HCT116 (cell line): ENCODE results near the gene TAPT1. TPM values are rescaled to one million over a fixed set of nuclear protein-coding genes. Genes with fewer than 3 reads are reported as not detected.

Experiments used
- ATAC-seq: fragments of 200-7000 bp; cut with Tn5 transposase; 2 replicates; pipeline ENCODE4 v1.9.1; 2020; ENCODE audit warnings: mild to moderate bottlenecking, moderate library complexity
- BruUV-seq: library from RNA; stranded (reverse); fragments of 400-500 nt; replicated peaks from 2 replicates; lab custom pipeline; 2021; lab: Mats Ljungman, UMichigan
- CTCF ChIA-PET: fragments of 300-600 bp; sonication (Branson Sonifier 250); formaldehyde crosslinking; loops from one replicate; lab custom pipeline; 2021; ENCODE audit warnings: antibody characterized with exemption; lab: Charles Lee
- POLR2A ChIA-PET: fragments of 300-600, 350-600 bp; sonication (Branson Sonifier 250); formaldehyde crosslinking; loops from one replicate; lab custom pipeline; 2021; ENCODE audit warnings: antibody characterized with exemption; lab: Charles Lee
- RAD21 ChIA-PET, 2 experiments: fragments of 300-600 bp; sonication (Branson Sonifier 250); formaldehyde crosslinking; loops; one replicate each; lab custom pipeline; 2023; ENCODE audit warnings: low total read pairs in 2 of 2; ENCODE audit not compliant: uncharacterized antibody in 2 of 2, unreplicated experiment in 2 of 2, low non-redundant PET in 1 of 2; lab: Charles Lee
- DNase-seq: peaks from one replicate; pipeline ENCODE4 v3.0.0-alpha.2; 2010; ENCODE audit warnings: low read depth, low spot score
- H2AFZ ChIP-seq: fragments of 200-600 bp; shearing (Covaris generic), sonication (generic); 2 replicates; pipeline ENCODE4 v1.6.1; 2017; ENCODE audit warnings: low read depth, mixed run types, mixed read lengths, antibody characterized with exemption, low read length; ENCODE audit not compliant: poor library complexity, severe bottlenecking
- H3K27ac ChIP-seq: 2 replicates; pipeline ENCODE4 v1.5.1; 2012; ENCODE audit warnings: low read depth, low read length
- H3K27me3 ChIP-seq: fragments of 200-600 bp; sonication (generic); 2 replicates; pipeline ENCODE4 v1.6.1; 2016; ENCODE audit warnings: mixed run types, low read length, mixed read lengths; ENCODE audit not compliant: insufficient read depth
- H3K36me3 ChIP-seq, 2 experiments: fragments of 200-500 bp in 1 of 2; fragments of 200-600 bp in 1 of 2; sonication (Bioruptor generic) in 1 of 2; sonication (generic) in 1 of 2; 2 replicates each; pipeline versions ENCODE4 v1.5.1 to v1.6.1; 2014 to 2016; ENCODE audit warnings: low read length in 2 of 2, inconsistent platforms in 1 of 2, mixed read lengths in 1 of 2, mixed run types in 1 of 2; ENCODE audit not compliant: insufficient read depth in 2 of 2, control insufficient read depth in 1 of 2
- H3K4me1 ChIP-seq, 2 experiments: fragments of 200-600 bp in 1 of 2; sonication (generic) in 1 of 2; 2 replicates each; pipeline versions ENCODE4 v1.5.1 to v1.6.1; 2012 to 2017; ENCODE audit warnings: low read length in 2 of 2, inconsistent platforms in 1 of 2, mild to moderate bottlenecking in 1 of 2, mixed read lengths in 1 of 2, mixed run types in 1 of 2, moderate library complexity in 1 of 2; ENCODE audit not compliant: insufficient read depth in 2 of 2, control insufficient read depth in 1 of 2
- H3K4me2 ChIP-seq: fragments of 200-600 bp; sonication (generic); 2 replicates; pipeline ENCODE4 v1.6.1; 2017; ENCODE audit warnings: mixed run types, low read length, mixed read lengths
- H3K4me3 ChIP-seq, 2 experiments: fragments of 200-600 bp in 1 of 2; sonication (generic) in 1 of 2; replicated peaks in 1 of 2; 2 replicates each; pipeline ENCODE4 v1.5.1; 2011 to 2016; ENCODE audit warnings: low read length in 2 of 2, control low read depth in 1 of 2, low read depth in 1 of 2, mild to moderate bottlenecking in 1 of 2, mixed read lengths in 1 of 2, mixed run types in 1 of 2
- H3K79me2 ChIP-seq: fragments of 200-600 bp; sonication (generic); 2 replicates; pipeline ENCODE4 v1.6.1; 2017; ENCODE audit warnings: mild to moderate bottlenecking, mixed run types, low read length, moderate library complexity, mixed read lengths; ENCODE audit not compliant: insufficient read depth
- H3K9ac ChIP-seq: fragments of 200-600 bp; sonication (generic); 2 replicates; pipeline ENCODE4 v1.6.1; 2016; ENCODE audit warnings: low read length, mixed read lengths
- H3K9me2 ChIP-seq: fragments of 200-600 bp; sonication (generic), shearing (Covaris generic); 2 replicates; pipeline ENCODE4 v1.6.1; 2017; ENCODE audit warnings: mixed run types, mild to moderate bottlenecking, moderate library complexity; ENCODE audit not compliant: insufficient read depth
- H3K9me3 ChIP-seq, 2 experiments: fragments of 200-500 bp in 1 of 2; fragments of 200-600 bp in 1 of 2; sonication (Bioruptor generic) in 1 of 2; sonication (generic) in 1 of 2; 2 replicates each; pipeline ENCODE4 v1.6.1; 2014 to 2017; ENCODE audit warnings: low read length in 2 of 2, mixed read lengths in 2 of 2, inconsistent platforms in 1 of 2, low read depth in 1 of 2, mild to moderate bottlenecking in 1 of 2, mixed run types in 1 of 2, moderate library complexity in 1 of 2; ENCODE audit not compliant: control insufficient read depth in 1 of 2, insufficient read depth in 1 of 2
- H4K20me1 ChIP-seq: fragments of 200-600 bp; sonication (generic), shearing (Covaris generic); 2 replicates; pipeline ENCODE4 v1.6.1; 2017; ENCODE audit warnings: mixed run types, mild to moderate bottlenecking, moderate library complexity; ENCODE audit not compliant: insufficient read depth
- CEBPB ChIP-seq: IDR thresholded peaks from 2 replicates; pipeline ENCODE4 v1.6.1; 2012; ENCODE audit warnings: low read depth
- ELF1 ChIP-seq: IDR thresholded peaks from 2 replicates; pipeline ENCODE4 v1.6.1; 2012; ENCODE audit warnings: low read depth, borderline replicate concordance
- RAD21 ChIP-seq: IDR thresholded peaks from 2 replicates; pipeline ENCODE4 v1.6.1; 2012; ENCODE audit warnings: low read depth, mild to moderate bottlenecking
- YY1 ChIP-seq: IDR thresholded peaks from 2 replicates; pipeline ENCODE4 v1.6.1; 2011; ENCODE audit warnings: low read length, low read depth, moderate library complexity, mild to moderate bottlenecking; ENCODE audit not compliant: insufficient replicate concordance; ENCODE audit errors: extremely low read depth
- intact Hi-C: fragments of 100-400 bp; cut with micrococcal nuclease; formaldehyde crosslinking; loops from 2 replicates; pipeline ENCODE4 v1.10.0; 2022
- total RNA-seq: library from RNA; stranded (reverse); gene quantifications from one replicate; pipeline ENCODE4 v1.2.1, GENCODE V29; 2021; ENCODE audit not compliant: unreplicated experiment
- TF ChIP-seq, protein P1 (sequence below): IDR thresholded peaks from 2 replicates; pipeline ENCODE4 v1.6.1; 2012; ENCODE audit warnings: low read depth
- TF ChIP-seq, protein P2 (sequence below): IDR thresholded peaks from 2 replicates; pipeline ENCODE4 v1.6.1; 2012
- TF ChIP-seq, protein P3 (sequence below), 3 experiments: fragments of 200-600 bp in 1 of 3; sonication (generic) in 1 of 3; IDR thresholded peaks in 2 of 3; conservative IDR thresholded peaks in 1 of 3; 2 replicates each; pipeline ENCODE4 v1.5.1; 2012 to 2017; ENCODE audit warnings: low read depth in 2 of 3, low read length in 2 of 3, antibody characterized with exemption in 1 of 3, borderline replicate concordance in 1 of 3, control low read depth in 1 of 3, mild to moderate bottlenecking in 1 of 3, mixed read lengths in 1 of 3, mixed run types in 1 of 3, moderate library complexity in 1 of 3; ENCODE audit not compliant: insufficient read depth in 1 of 3

The TAPT1 gene
- total RNA-seq, 1 experiment from 2014 or later: 11.7 TPM

DNA sequence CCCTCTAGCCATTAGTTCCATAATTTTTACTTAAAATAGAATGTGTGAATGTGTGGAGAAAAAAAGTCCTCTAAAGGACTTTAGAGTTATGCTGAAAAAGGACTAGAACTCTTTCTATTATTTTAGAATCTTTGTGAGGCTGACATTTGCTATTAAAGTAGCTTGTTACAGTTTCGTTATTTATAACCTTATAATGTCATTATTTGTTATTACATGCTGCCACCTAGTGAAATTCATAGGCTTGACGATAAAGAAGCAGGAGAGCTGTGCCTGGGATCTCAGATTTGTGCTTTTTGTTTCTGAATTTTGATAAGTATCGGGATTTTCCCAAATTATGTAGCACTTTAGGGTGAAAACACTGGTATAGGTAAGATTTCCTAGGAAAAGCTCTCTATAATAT lies 38.5 kb upstream of the TAPT1 start:
- RAD21 ChIA-PET: interaction anchor here (0.5 to 2.1 kb wide), 7 partner anchors 237 to 785 kb away, joined by 3 to 10 read pairs (median 3); no protein-coding TSS in a partner anchor
- CTCF ChIA-PET: interaction anchor here (0.6 to 2.2 kb wide), 19 partner anchors 10 to 785 kb away, joined by 3 to 32 read pairs (median 5); partner anchors contain the start of gene FGFBP2
- Histone ChIP-seq H3K36me3 (no peaks in the 10 kb centered on the region), H3K27ac (no peak overlapping the region), H4K20me1 (no peaks in the 10 kb centered on the region; the same call in 1 of the 2 replicates), H3K4me1 (no peaks in the 10 kb centered on the region), H3K27me3 (no peaks in the 10 kb centered on the region), H3K4me3 (no peak overlapping the region), H3K9me2 (no peaks in the 10 kb centered on the region), H3K9me3 (no peaks in the 10 kb centered on the region), H2AFZ (no peak overlapping the region), H3K4me2 (peak overlapping the region; percentile 18; the same call in 1 of the 2 replicates), H3K79me2 (no peaks in the 10 kb centered on the region), H3K9ac (no peak overlapping the region)
- no TSS peak for BruUV-seq
- TF ChIP-seq RAD21 (peak; percentile 76), ELF1 (no peak), YY1 (no peak), CEBPB (no peak)
- TF ChIP-seq, protein P1, sequence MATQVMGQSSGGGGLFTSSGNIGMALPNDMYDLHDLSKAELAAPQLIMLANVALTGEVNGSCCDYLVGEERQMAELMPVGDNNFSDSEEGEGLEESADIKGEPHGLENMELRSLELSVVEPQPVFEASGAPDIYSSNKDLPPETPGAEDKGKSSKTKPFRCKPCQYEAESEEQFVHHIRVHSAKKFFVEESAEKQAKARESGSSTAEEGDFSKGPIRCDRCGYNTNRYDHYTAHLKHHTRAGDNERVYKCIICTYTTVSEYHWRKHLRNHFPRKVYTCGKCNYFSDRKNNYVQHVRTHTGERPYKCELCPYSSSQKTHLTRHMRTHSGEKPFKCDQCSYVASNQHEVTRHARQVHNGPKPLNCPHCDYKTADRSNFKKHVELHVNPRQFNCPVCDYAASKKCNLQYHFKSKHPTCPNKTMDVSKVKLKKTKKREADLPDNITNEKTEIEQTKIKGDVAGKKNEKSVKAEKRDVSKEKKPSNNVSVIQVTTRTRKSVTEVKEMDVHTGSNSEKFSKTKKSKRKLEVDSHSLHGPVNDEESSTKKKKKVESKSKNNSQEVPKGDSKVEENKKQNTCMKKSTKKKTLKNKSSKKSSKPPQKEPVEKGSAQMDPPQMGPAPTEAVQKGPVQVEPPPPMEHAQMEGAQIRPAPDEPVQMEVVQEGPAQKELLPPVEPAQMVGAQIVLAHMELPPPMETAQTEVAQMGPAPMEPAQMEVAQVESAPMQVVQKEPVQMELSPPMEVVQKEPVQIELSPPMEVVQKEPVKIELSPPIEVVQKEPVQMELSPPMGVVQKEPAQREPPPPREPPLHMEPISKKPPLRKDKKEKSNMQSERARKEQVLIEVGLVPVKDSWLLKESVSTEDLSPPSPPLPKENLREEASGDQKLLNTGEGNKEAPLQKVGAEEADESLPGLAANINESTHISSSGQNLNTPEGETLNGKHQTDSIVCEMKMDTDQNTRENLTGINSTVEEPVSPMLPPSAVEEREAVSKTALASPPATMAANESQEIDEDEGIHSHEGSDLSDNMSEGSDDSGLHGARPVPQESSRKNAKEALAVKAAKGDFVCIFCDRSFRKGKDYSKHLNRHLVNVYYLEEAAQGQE: no peak
- TF ChIP-seq, protein P2, sequence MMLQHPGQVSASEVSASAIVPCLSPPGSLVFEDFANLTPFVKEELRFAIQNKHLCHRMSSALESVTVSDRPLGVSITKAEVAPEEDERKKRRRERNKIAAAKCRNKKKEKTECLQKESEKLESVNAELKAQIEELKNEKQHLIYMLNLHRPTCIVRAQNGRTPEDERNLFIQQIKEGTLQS: no peak
- TF ChIP-seq, protein P3, sequence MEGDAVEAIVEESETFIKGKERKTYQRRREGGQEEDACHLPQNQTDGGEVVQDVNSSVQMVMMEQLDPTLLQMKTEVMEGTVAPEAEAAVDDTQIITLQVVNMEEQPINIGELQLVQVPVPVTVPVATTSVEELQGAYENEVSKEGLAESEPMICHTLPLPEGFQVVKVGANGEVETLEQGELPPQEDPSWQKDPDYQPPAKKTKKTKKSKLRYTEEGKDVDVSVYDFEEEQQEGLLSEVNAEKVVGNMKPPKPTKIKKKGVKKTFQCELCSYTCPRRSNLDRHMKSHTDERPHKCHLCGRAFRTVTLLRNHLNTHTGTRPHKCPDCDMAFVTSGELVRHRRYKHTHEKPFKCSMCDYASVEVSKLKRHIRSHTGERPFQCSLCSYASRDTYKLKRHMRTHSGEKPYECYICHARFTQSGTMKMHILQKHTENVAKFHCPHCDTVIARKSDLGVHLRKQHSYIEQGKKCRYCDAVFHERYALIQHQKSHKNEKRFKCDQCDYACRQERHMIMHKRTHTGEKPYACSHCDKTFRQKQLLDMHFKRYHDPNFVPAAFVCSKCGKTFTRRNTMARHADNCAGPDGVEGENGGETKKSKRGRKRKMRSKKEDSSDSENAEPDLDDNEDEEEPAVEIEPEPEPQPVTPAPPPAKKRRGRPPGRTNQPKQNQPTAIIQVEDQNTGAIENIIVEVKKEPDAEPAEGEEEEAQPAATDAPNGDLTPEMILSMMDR (IDR thresholded peaks at IDR 0.05 in 2 of 3, conservative IDR thresholded peaks at IDR 0.05 in 1 of 3; ENCODE audit: borderline replicate concordance in 1 of 3, insufficient read depth in 1 of 3, low read depth in 2 of 3, low read length in 2 of 3): peak; percentile 22 to 74 (median 61); a peak in 3 of 6 replicates
- intact Hi-C loops: loop anchor here (1.0 to 5.0 kb wide), 4 partner anchors 238 to 787 kb away; partner anchors contain the start of gene FGFBP2
- POLR2A ChIA-PET: interaction anchor here (1.6 kb wide), 1 partner anchor 301 kb away, joined by 6 read pairs; no protein-coding TSS in a partner anchor
- peak; percentile 35 for DNase-seq
- ATAC-seq: no peak
